Activated CD4-positive, alpha-beta T cell treated with anti-CD3 and anti-CD28 coated beads for 36 hours (primary cell): ENCODE measurements around the gene NUP107. TPM values are rescaled to one million over a fixed set of nuclear protein-coding genes. Genes with fewer than 3 reads are reported as not detected.

Source experiments
- ATAC-seq: fragments of 200-7000 bp; cut with Tn5 transposase; one replicate; pipeline ENCODE4 v1.10.0; 2021; ENCODE audit warnings: mild to moderate bottlenecking, moderate library complexity
- CTCF ChIA-PET: fragments of 350-600 bp; sonication (Branson Sonifier 250); formaldehyde crosslinking; loops from one replicate; lab custom pipeline; 2021; ENCODE audit warnings: antibody characterized with exemption; lab: Charles Lee
- POLR2A ChIA-PET: fragments of 350-600 bp; sonication (Branson Sonifier 250); formaldehyde crosslinking; loops from one replicate; lab custom pipeline; 2021; ENCODE audit warnings: antibody characterized with exemption, inconsistent platforms; lab: Charles Lee
- DNase-seq: peaks from one replicate; pipeline ENCODE4 v3.0.0-alpha.2; 2020
- H3K27ac Mint-ChIP-seq: one replicate; pipeline ENCODE4 v1.8.0; 2021; ENCODE audit warnings: mixed read lengths
- H3K27me3 Mint-ChIP-seq: one replicate; pipeline ENCODE4 v1.8.0; 2021; ENCODE audit warnings: mixed read lengths
- H3K36me3 Mint-ChIP-seq: one replicate; pipeline ENCODE4 v1.8.0; 2021; ENCODE audit warnings: low read depth, mixed read lengths
- H3K4me1 Mint-ChIP-seq: one replicate; pipeline ENCODE4 v1.8.0; 2021; ENCODE audit warnings: mixed read lengths
- H3K4me3 Mint-ChIP-seq: one replicate; pipeline ENCODE4 v1.8.0; 2021; ENCODE audit warnings: mild to moderate bottlenecking, moderate library complexity, mixed read lengths
- H3K9me3 Mint-ChIP-seq: one replicate; pipeline ENCODE4 v1.8.0; 2021; ENCODE audit warnings: low read depth, mixed read lengths
- intact Hi-C, 2 experiments: fragments of 100-400 bp; cut with DNase I in 1 of 2; cut with micrococcal nuclease in 1 of 2; formaldehyde crosslinking; loops; one replicate each; pipeline versions ENCODE4 v1.14.2 to v1.15.1; 2022 to 2024; cut with DNase I, micrococcal nuclease
- total RNA-seq, 2 experiments: library from RNA; stranded (reverse); gene quantifications; one replicate each; pipeline ENCODE4 v1.2.3, GENCODE V29; 2021

Gene NUP107
- total RNA-seq, 2 experiments from 2014 or later: 136 to 142 TPM

GRCh38 chr12:68773582-68773981 lies 86.8 kb downstream of the NUP107 start:
- Mint-ChIP-seq H3K27me3 (no peaks in the 10 kb centered on the region), H3K4me3 (no peak overlapping the region), H3K4me1 (peaks cover 17% of the 10 kb centered on the region), H3K9me3 (no peaks in the 10 kb centered on the region), H3K36me3 (no peaks in the 10 kb centered on the region), H3K27ac (no peak overlapping the region)
- intact Hi-C loops: no loop called here
- ChIA-PET POLR2A (no interaction called here), CTCF (no interaction called here)
- DNase-seq (no peak), ATAC-seq (no peak)

- no peak overlapping the region for H3K4me3 Mint-ChIP-seq
- no peaks in the 10 kb centered on the region for H3K36me3 Mint-ChIP-seq
- ATAC-seq (no peak), DNase-seq (no peak)
- ChIA-PET POLR2A (no interaction called here), CTCF (no interaction called here)
- H3K27ac Mint-ChIP-seq: no peak overlapping the region
- no peaks in the 10 kb centered on the region for H3K9me3 Mint-ChIP-seq
- intact Hi-C loops: no loop called here
- H3K4me1 Mint-ChIP-seq: peaks cover 17% of the 10 kb centered on the region
- no peaks in the 10 kb centered on the region for H3K27me3 Mint-ChIP-seq
These were observed 88.4 kb downstream of the NUP107 start for GRCh38 chr12:68775121-68775630.

DNA sequence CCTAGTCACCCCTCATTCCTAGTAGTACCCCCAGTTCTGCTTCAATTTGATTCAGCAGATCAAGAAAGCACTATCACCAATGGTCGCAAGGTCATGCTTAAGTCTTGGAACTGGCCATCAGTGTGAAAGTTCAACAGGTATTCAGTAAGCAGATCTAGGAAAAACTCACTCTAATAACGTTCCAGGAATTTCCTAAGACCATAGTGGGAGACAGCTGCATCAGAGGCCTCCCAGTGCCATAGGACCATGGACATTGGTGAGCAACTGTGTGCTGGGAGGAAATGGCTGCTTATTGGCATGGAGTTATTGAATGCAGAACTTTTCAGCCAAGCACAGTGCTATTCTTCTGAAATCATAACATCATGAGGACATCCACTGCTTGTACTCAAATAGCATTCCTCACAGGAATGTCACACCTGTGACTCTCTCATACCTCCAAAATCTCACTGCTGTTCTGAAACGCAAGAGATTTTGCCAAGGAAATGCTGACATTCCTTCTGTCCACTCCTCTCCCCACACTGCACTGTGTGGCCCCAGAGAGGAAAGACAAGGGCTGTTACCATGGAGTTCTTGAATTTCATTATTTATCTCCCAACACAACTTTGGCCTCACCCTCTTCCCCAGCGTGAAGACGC lies 90.3 kb downstream of the NUP107 start:
- intact Hi-C loops: no loop called here
- ChIA-PET POLR2A (interaction anchor here (0.8 kb wide), 1 partner anchor 18 kb away, joined by 6 read pairs; no protein-coding TSS in a partner anchor), CTCF (no interaction called here)
- H3K9me3 Mint-ChIP-seq: no peaks in the 10 kb centered on the region
- H3K36me3 Mint-ChIP-seq: no peaks in the 10 kb centered on the region
- H3K4me3 Mint-ChIP-seq: no peak overlapping the region
- no peak overlapping the region for H3K27ac Mint-ChIP-seq
- H3K4me1 Mint-ChIP-seq: peaks cover 17% of the 10 kb centered on the region
- DNase-seq: no peak
- ATAC-seq: no peak
- no peaks in the 10 kb centered on the region for H3K27me3 Mint-ChIP-seq

- CTCF ChIA-PET: no interaction called here
- DNase-seq: no peak
- no peak for ATAC-seq
- POLR2A ChIA-PET: no interaction called here
- intact Hi-C loops: no loop called here
- Mint-ChIP-seq H3K4me1 (no peaks in the 10 kb centered on the region), H3K27me3 (no peaks in the 10 kb centered on the region), H3K4me3 (no peak overlapping the region), H3K27ac (no peak overlapping the region), H3K36me3 (no peaks in the 10 kb centered on the region), H3K9me3 (no peaks in the 10 kb centered on the region)
These were observed 92.5 kb downstream of the NUP107 start for GRCh38 chr12:68779280-68779679.

DNA sequence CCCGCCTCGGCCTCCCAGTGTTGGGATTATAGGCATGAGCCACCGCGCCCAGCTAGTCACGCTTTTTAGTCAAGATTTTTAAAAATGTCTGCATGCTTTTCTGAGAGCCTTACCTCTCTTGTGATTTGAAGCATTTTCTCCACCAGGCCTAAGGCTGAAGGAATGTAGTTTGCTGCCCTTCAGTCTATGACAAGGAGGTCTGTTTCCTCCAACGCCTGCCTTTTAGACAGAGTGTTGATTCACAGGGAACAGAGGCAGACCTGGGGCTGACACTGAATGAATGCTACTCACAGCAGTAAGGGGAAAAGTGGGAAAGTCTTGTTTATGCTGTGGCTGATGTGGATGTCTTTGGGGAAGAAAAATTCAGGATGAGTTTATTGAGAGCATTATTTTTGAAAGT lies 94.0 kb downstream of the NUP107 start:
- H3K9me3 Mint-ChIP-seq: no peaks in the 10 kb centered on the region
- H3K27me3 Mint-ChIP-seq: no peaks in the 10 kb centered on the region
- no peak overlapping the region for H3K27ac Mint-ChIP-seq
- ChIA-PET CTCF (interaction anchor here (0.6 kb wide), 1 partner anchor 29 kb away, joined by 4 read pairs; no protein-coding TSS in a partner anchor), POLR2A (no interaction called here)
- ATAC-seq (no peak), DNase-seq (no peak)
- intact Hi-C loops: no loop called here
- no peaks in the 10 kb centered on the region for H3K36me3 Mint-ChIP-seq
- no peaks in the 10 kb centered on the region for H3K4me1 Mint-ChIP-seq
- no peak overlapping the region for H3K4me3 Mint-ChIP-seq

GRCh38 chr12:68781728-68782127 lies 95.0 kb downstream of the NUP107 start:
- Mint-ChIP-seq H3K4me3 (no peak overlapping the region), H3K27me3 (no peaks in the 10 kb centered on the region), H3K27ac (no peak overlapping the region), H3K4me1 (no peaks in the 10 kb centered on the region), H3K9me3 (no peaks in the 10 kb centered on the region), H3K36me3 (no peaks in the 10 kb centered on the region)
- ATAC-seq (no peak), DNase-seq (no peak)
- POLR2A ChIA-PET: interaction anchor here (0.6 kb wide), 1 partner anchor 568 kb away, joined by 6 read pairs; no protein-coding TSS in a partner anchor
- CTCF ChIA-PET: interaction anchor here (0.6 to 2.2 kb wide), 3 partner anchors 15 to 553 kb away, joined by 4 to 6 read pairs (median 4); no protein-coding TSS in a partner anchor
- intact Hi-C loops: no loop called here

GRCh38 chr12:68784015-68784414 lies 97.2 kb downstream of the NUP107 start:
- Mint-ChIP-seq H3K4me3 (no peak overlapping the region), H3K9me3 (no peaks in the 10 kb centered on the region), H3K27me3 (no peaks in the 10 kb centered on the region), H3K4me1 (no peaks in the 10 kb centered on the region), H3K27ac (no peak overlapping the region), H3K36me3 (no peaks in the 10 kb centered on the region)
- ATAC-seq (no peak), DNase-seq (no peak)
- ChIA-PET CTCF (no interaction called here), POLR2A (no interaction called here)
- intact Hi-C loops: no loop called here

- ChIA-PET CTCF (no interaction called here), POLR2A (no interaction called here)
- Mint-ChIP-seq H3K9me3 (no peaks in the 10 kb centered on the region), H3K27me3 (no peaks in the 10 kb centered on the region), H3K4me1 (no peaks in the 10 kb centered on the region), H3K4me3 (no peak overlapping the region), H3K36me3 (no peaks in the 10 kb centered on the region), H3K27ac (no peak overlapping the region)
- ATAC-seq (no peak), DNase-seq (no peak)
- intact Hi-C loops: no loop called here
These were observed 98.6 kb downstream of the NUP107 start for GRCh38 chr12:68785358-68785757.

DNA sequence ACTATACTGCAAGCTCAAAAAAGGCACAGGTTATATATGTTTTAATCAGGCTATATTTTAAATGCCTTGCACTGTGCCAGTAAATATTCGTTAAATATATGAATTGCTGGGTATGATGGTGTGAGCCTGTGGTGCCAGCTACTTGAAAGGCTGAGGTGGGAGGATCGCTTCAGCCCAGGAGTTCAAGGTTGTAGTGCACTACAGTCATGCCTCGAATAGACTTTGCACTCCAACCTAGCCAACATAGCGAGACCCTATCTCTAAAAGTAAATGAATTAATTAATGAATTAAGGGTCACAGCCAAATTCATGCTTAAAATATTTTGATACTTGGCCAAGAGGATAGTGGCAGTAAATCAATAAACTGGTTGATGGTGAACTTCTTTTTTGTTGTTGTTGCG lies 99.0 kb downstream of the NUP107 start:
- Mint-ChIP-seq H3K9me3 (no peaks in the 10 kb centered on the region), H3K27me3 (no peaks in the 10 kb centered on the region), H3K4me3 (no peak overlapping the region), H3K36me3 (no peaks in the 10 kb centered on the region), H3K4me1 (no peaks in the 10 kb centered on the region), H3K27ac (no peak overlapping the region)
- DNase-seq: no peak
- intact Hi-C loops: no loop called here
- POLR2A ChIA-PET: no interaction called here
- ATAC-seq: no peak
- CTCF ChIA-PET: no interaction called here

DNA sequence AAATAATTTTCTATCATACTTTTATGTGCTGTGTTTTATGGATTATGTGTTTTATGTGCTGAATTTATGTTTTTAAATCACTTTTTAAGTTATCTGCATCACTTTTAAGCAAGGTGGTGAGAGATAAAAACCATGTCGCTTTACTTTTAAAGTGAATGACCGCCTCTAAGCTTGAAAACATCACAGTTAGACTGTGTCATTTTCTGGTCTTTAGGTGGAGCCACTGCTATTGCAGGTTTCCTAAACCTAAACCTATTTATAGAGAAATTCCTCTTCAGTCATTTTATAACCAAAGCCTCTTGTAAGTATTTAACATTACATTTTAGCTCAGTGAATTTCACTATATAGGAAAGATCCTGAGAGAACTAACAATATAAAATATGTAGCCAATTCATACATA lies 100.2 kb downstream of the NUP107 start:
- Mint-ChIP-seq H3K27me3 (no peaks in the 10 kb centered on the region), H3K4me3 (no peak overlapping the region), H3K9me3 (no peaks in the 10 kb centered on the region), H3K4me1 (no peaks in the 10 kb centered on the region), H3K36me3 (no peaks in the 10 kb centered on the region), H3K27ac (no peak overlapping the region)
- POLR2A ChIA-PET: no interaction called here
- no peak for DNase-seq
- intact Hi-C loops: no loop called here
- CTCF ChIA-PET: interaction anchor here (0.6 kb wide), 1 partner anchor 307 kb away, joined by 4 read pairs; no protein-coding TSS in a partner anchor
- no peak for ATAC-seq

- Mint-ChIP-seq H3K4me3 (no peak overlapping the region), H3K36me3 (no peaks in the 10 kb centered on the region), H3K4me1 (no peaks in the 10 kb centered on the region), H3K27ac (no peak overlapping the region), H3K27me3 (no peaks in the 10 kb centered on the region), H3K9me3 (no peaks in the 10 kb centered on the region)
- ChIA-PET CTCF (interaction anchor here (0.6 to 1.0 kb wide), 2 partner anchors 20 to 300 kb away, joined by 3 read pairs; partner anchors contain the start of gene MDM2), POLR2A (no interaction called here)
- DNase-seq: no peak
- intact Hi-C loops: no loop called here
- no peak for ATAC-seq
These were observed 101.9 kb downstream of the NUP107 start for GRCh38 chr12:68788554-68789143.
